Duodenal mucosa (tissue), 2 donors: ENCODE results near the gene MAJIN.

Experiments
- H3K27ac ChIP-seq: one replicate; pipeline ENCODE4 v1.7.0; 2013; ENCODE audit warnings: low read depth, low read length
- H3K27me3 ChIP-seq, 2 donors: one replicate each; pipeline ENCODE4 v1.7.0; 2013; ENCODE audit warnings: low read length in 2 of 2, control low read depth in 1 of 2; ENCODE audit not compliant: insufficient read depth in 2 of 2, control insufficient read depth in 1 of 2
- H3K36me3 ChIP-seq, 2 donors: one replicate each; pipeline ENCODE4 v1.7.0; 2013; ENCODE audit warnings: low read length in 2 of 2, control low read depth in 1 of 2; ENCODE audit not compliant: insufficient read depth in 2 of 2, control insufficient read depth in 1 of 2
- H3K4me1 ChIP-seq, 2 donors: one replicate each; pipeline ENCODE4 v1.7.0; 2013; ENCODE audit warnings: low read length in 2 of 2, control low read depth in 1 of 2; ENCODE audit not compliant: insufficient read depth in 2 of 2, control insufficient read depth in 1 of 2
- H3K4me3 ChIP-seq, 2 donors: one replicate each; pipeline ENCODE4 v1.7.0; 2013; ENCODE audit warnings: low read length in 2 of 2, low read depth in 1 of 2
- H3K9ac ChIP-seq, 2 donors: one replicate each; pipeline ENCODE4 v1.7.0; 2013; ENCODE audit warnings: low read length in 2 of 2, low read depth in 1 of 2
- H3K9me3 ChIP-seq, 2 donors: one replicate each; pipeline ENCODE4 v1.7.0; 2013; ENCODE audit warnings: low read length in 2 of 2, control low read depth in 1 of 2; ENCODE audit not compliant: control insufficient read depth in 1 of 2

Gene MAJIN

DNA sequence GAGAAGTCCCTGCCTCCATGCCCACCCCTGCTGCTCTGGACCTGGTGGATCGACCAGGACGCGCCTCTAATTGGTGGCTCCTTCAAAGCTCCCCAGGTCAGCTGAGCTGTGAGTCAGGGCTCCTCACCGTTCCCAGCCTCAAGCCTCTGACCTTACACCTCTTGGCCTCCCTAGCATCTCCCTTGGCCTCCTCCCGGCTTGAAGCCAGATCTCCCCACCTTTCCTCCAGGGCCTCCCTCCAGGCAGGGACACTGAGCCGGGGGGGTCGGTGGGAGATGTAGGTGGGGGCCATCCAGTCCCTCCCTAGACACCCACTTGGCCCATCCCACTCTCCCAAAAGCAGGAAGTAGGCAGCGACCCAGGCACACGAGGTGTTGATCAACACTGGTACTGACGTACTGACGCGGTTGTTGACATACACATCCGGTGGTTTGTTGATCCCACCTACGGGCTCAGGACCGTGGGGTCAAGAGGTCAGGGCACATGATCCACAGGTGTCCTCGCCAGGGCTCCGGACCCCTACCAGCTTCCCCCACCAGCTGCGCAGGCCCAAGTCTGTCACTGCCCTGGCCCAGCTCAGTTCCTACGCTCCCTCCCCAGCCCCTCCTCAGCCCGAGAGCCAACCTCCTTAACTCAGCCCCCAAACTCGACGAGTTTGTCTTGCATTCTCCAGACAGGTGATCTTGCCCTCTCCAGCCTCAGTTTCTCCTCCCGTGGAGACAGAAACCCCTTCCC is 55.7 kb downstream of the MAJIN start:
- Histone ChIP-seq H3K4me3 (peak overlapping the region; percentile 99 to 100), H3K36me3 (peaks cover 20 to 32% of the 10 kb centered on the region in 2 donors), H3K9ac (peak overlapping the region; percentile 99 to 100), H3K27me3 (no peaks in the 10 kb centered on the region), H3K27ac (peak overlapping the region; percentile 75), H3K9me3 (no peaks in the 10 kb centered on the region), H3K4me1 (peaks cover 18 to 19% of the 10 kb centered on the region in 2 donors)

GRCh38 chr11:64915376-64915887 is 56.5 kb downstream of the MAJIN start:
- peak overlapping the region in 1 of 2 donors; percentile 100 for H3K4me3 ChIP-seq
- H3K27ac ChIP-seq = no peak overlapping the region
- peaks cover 18 to 19% of the 10 kb centered on the region in 2 donors for H3K4me1 ChIP-seq
- H3K9ac ChIP-seq = peak overlapping the region; percentile 99 to 100
- H3K36me3 ChIP-seq = peaks cover 27 to 40% of the 10 kb centered on the region in 2 donors
- H3K9me3 ChIP-seq = no peaks in the 10 kb centered on the region
- no peaks in the 10 kb centered on the region for H3K27me3 ChIP-seq

DNA sequence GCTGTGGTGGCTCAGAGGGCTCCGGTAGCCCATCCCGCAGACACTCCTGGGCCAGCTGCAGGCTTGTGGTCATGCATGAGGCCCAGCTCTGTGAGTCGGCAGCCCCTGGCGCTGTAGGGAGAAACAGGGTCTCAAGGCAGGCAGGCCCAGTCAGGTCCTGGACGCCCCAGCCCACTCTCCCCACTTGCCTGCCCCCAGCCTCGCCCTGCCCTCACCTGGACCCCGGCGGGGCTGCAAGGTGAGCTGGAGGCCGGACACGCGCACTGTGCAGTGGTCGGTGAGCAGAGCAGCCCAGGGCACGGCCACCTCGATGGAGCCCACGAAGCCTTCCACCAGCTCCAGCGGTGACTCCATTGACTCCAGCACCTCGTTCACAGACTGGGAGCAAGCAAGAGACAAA is 57.8 kb downstream of the MAJIN start:
- no peak overlapping the region for H3K4me3 ChIP-seq
- H3K9ac ChIP-seq = no peak overlapping the region
- H3K27ac ChIP-seq = no peak overlapping the region
- H3K36me3 ChIP-seq = peaks cover 34 to 53% of the 10 kb centered on the region in 2 donors
- no peaks in the 10 kb centered on the region for H3K27me3 ChIP-seq
- no peaks in the 10 kb centered on the region for H3K9me3 ChIP-seq
- peaks cover 18 to 19% of the 10 kb centered on the region in 2 donors for H3K4me1 ChIP-seq

DNA sequence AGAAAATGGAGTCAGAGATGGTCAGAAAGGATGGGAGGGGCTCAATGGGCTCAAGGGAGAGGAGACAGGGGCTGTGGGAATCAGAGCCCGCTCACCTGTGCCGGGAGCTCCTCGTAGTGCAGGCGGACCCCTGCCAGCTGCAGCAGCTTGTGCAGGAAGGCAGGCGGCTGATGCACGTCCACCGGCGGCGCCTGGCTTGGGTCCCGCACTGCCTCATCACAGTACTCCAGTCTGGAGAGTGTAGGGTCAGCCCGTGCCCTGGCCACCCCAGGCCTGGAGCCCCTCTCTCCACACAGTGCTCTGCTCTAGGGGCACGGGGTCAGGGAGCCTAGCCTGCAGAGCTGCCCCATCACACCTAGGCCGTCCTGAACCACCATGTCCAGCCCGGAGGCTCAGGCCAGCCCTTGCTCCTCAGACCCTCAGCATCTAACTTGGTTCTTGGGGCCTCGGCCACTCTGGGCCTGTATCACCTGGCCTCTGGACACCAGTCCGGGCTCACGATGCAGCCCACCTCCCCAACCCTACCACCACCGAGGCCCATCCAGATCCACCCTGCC is 58.7 kb downstream of the MAJIN start:
- H3K27me3 ChIP-seq = no peaks in the 10 kb centered on the region
- no peak overlapping the region for H3K27ac ChIP-seq
- no peak overlapping the region for H3K9ac ChIP-seq
- H3K36me3 ChIP-seq = peaks cover 34 to 60% of the 10 kb centered on the region in 2 donors
- H3K4me3 ChIP-seq = no peak overlapping the region
- H3K4me1 ChIP-seq = peaks cover 18 to 19% of the 10 kb centered on the region in 2 donors
- no peaks in the 10 kb centered on the region for H3K9me3 ChIP-seq

GRCh38 chr11:64911689-64912088 is 60.2 kb downstream of the MAJIN start:
- H3K4me1 ChIP-seq = peaks cover 10 to 15% of the 10 kb centered on the region in 2 donors
- H3K9ac ChIP-seq = no peak overlapping the region
- H3K27ac ChIP-seq = no peak overlapping the region
- H3K4me3 ChIP-seq = no peak overlapping the region
- H3K9me3 ChIP-seq = no peaks in the 10 kb centered on the region
- H3K27me3 ChIP-seq = no peaks in the 10 kb centered on the region
- peaks cover 34 to 74% of the 10 kb centered on the region in 2 donors for H3K36me3 ChIP-seq

- H3K4me1 ChIP-seq = peaks cover 7 to 10% of the 10 kb centered on the region in 2 donors
Observed at GRCh38 chr11:64911142-64911541, 60.8 kb downstream of the MAJIN start.

GRCh38 chr11:64910451-64911093 is 61.3 kb downstream of the MAJIN start:
- Histone ChIP-seq H3K4me1 (peaks cover 2 to 5% of the 10 kb centered on the region in 2 donors), H3K27me3 (no peaks in the 10 kb centered on the region), H3K27ac (no peak overlapping the region), H3K9ac (no peak overlapping the region), H3K36me3 (peaks cover 38 to 85% of the 10 kb centered on the region in 2 donors), H3K4me3 (no peak overlapping the region), H3K9me3 (no peaks in the 10 kb centered on the region)

More at GRCh38 chr11:64911142-64911541, 60.8 kb downstream of the MAJIN start:
- peaks cover 34 to 79% of the 10 kb centered on the region in 2 donors for H3K36me3 ChIP-seq
- no peak overlapping the region for H3K9ac ChIP-seq
- H3K27me3 ChIP-seq = no peaks in the 10 kb centered on the region
- H3K27ac ChIP-seq = no peak overlapping the region
- no peaks in the 10 kb centered on the region for H3K9me3 ChIP-seq
- H3K4me3 ChIP-seq = no peak overlapping the region

GRCh38 chr11:64909653-64910343 is 62.1 kb downstream of the MAJIN start:
- Histone ChIP-seq H3K36me3 (peaks cover 43 to 91% of the 10 kb centered on the region in 2 donors), H3K27me3 (no peaks in the 10 kb centered on the region), H3K9ac (no peak overlapping the region), H3K4me3 (no peak overlapping the region), H3K9me3 (no peaks in the 10 kb centered on the region), H3K27ac (no peak overlapping the region), H3K4me1 (no peaks in the 10 kb centered on the region)

GRCh38 chr11:64908766-64909165 is 63.1 kb downstream of the MAJIN start:
- H3K9me3 ChIP-seq = no peaks in the 10 kb centered on the region
- H3K4me1 ChIP-seq = no peaks in the 10 kb centered on the region
- no peak overlapping the region for H3K9ac ChIP-seq
- no peaks in the 10 kb centered on the region for H3K27me3 ChIP-seq
- no peak overlapping the region for H3K27ac ChIP-seq
- peaks cover 37 to 88% of the 10 kb centered on the region in 2 donors for H3K36me3 ChIP-seq
- H3K4me3 ChIP-seq = no peak overlapping the region
